Naive thymus-derived CD4-positive, alpha-beta T cell (primary cell): ENCODE results near the gene EXOC1. TPM values are rescaled to one million over a fixed set of nuclear protein-coding genes. Genes with fewer than 3 reads are reported as not detected.

Experiments used
- ATAC-seq: fragments of 150-1000 bp; cut with Tn5 transposase; 2 replicates; pipeline ENCODE4 v1.10.0; 2021; ENCODE audit warnings: mild to moderate bottlenecking, moderate library complexity
- CTCF ChIA-PET: fragments of 350-600 bp; sonication (Branson Sonifier 250); formaldehyde crosslinking; loops from one replicate; lab custom pipeline; 2021; ENCODE audit warnings: antibody characterized with exemption; lab: Charles Lee
- POLR2A ChIA-PET: fragments of 350-600 bp; sonication (Branson Sonifier 250); formaldehyde crosslinking; loops from one replicate; lab custom pipeline; 2021; ENCODE audit warnings: antibody characterized with exemption, inconsistent platforms; lab: Charles Lee
- DNase-seq, 9 donors: peaks; one replicate each; pipeline versions ENCODE4 v3.0.0 to v3.0.0-alpha.2; 2020 to 2022; ENCODE audit warnings: mixed read lengths in 1 of 9
- H3K27ac ChIP-seq: one replicate; pipeline ENCODE4 v1.7.0; 2013; ENCODE audit warnings: mild to moderate bottlenecking, low read depth, low read length, moderate library complexity
- H3K27me3 ChIP-seq, 2 donors: one replicate each; pipeline ENCODE4 v1.7.0; 2013; ENCODE audit warnings: low read length in 2 of 2, mild to moderate bottlenecking in 2 of 2, moderate library complexity in 2 of 2; ENCODE audit not compliant: control insufficient read depth in 2 of 2, insufficient read depth in 2 of 2
- H3K36me3 ChIP-seq, 3 experiments: 1 replicate in 2 of 3; 2 replicates in 1 of 3; pipeline ENCODE4 v1.7.0; 2013; ENCODE audit warnings: low read length in 3 of 3, mild to moderate bottlenecking in 3 of 3, moderate library complexity in 1 of 3; ENCODE audit not compliant: insufficient read depth in 3 of 3, control insufficient read depth in 2 of 3
- H3K4me1 ChIP-seq, 2 donors: one replicate each; pipeline ENCODE4 v1.7.0; 2013; ENCODE audit warnings: low read length in 2 of 2, mild to moderate bottlenecking in 2 of 2, moderate library complexity in 1 of 2; ENCODE audit not compliant: control insufficient read depth in 2 of 2, insufficient read depth in 2 of 2
- H3K4me3 ChIP-seq: 2 replicates; pipeline ENCODE4 v1.7.0; 2013; ENCODE audit warnings: mild to moderate bottlenecking, low read length
- H3K9me3 ChIP-seq, 3 experiments: 1 replicate in 2 of 3; 2 replicates in 1 of 3; pipeline ENCODE4 v1.7.0; 2013; ENCODE audit warnings: low read length in 3 of 3; ENCODE audit not compliant: control insufficient read depth in 2 of 3
- H3K27ac Mint-ChIP-seq, 9 donors: one replicate each; pipeline ENCODE4 v1.8.0; 2020 to 2022; ENCODE audit warnings: mixed read lengths in 9 of 9, mild to moderate bottlenecking in 8 of 9, moderate library complexity in 5 of 9, inconsistent platforms in 2 of 9
- H3K27me3 Mint-ChIP-seq, 5 donors: one replicate each; pipeline ENCODE4 v1.8.0; 2021 to 2022; ENCODE audit warnings: mixed read lengths in 5 of 5, mild to moderate bottlenecking in 1 of 5
- H3K36me3 Mint-ChIP-seq, 5 donors: one replicate each; pipeline ENCODE4 v1.8.0; 2020 to 2022; ENCODE audit warnings: mixed read lengths in 5 of 5, mild to moderate bottlenecking in 3 of 5, inconsistent platforms in 1 of 5
- H3K4me1 Mint-ChIP-seq, 7 donors: one replicate each; pipeline ENCODE4 v1.8.0; 2020 to 2022; ENCODE audit warnings: mixed read lengths in 7 of 7, mild to moderate bottlenecking in 3 of 7, inconsistent platforms in 1 of 7
- H3K4me3 Mint-ChIP-seq, 10 donors: one replicate each; pipeline ENCODE4 v1.8.0; 2020 to 2022; ENCODE audit warnings: mild to moderate bottlenecking in 10 of 10, mixed read lengths in 10 of 10, moderate library complexity in 6 of 10, inconsistent platforms in 2 of 10
- H3K9me3 Mint-ChIP-seq, 11 donors: one replicate each; pipeline ENCODE4 v1.8.0; 2020 to 2022; ENCODE audit warnings: mixed read lengths in 11 of 11, mild to moderate bottlenecking in 4 of 11, inconsistent platforms in 1 of 11, moderate library complexity in 1 of 11
- intact Hi-C, 2 donors: fragments of 100-400 bp; cut with micrococcal nuclease; formaldehyde crosslinking; loops; one replicate each; pipeline ENCODE4 v1.15.1; 2023
- polyA plus RNA-seq, 2 donors: library from polyadenylated mRNA; unstranded; fragments of 300-500 nt; fragmentation: Illumina TruSeq; gene quantifications; one replicate each; pipeline ENCODE4 v1.2.3, GENCODE V29; 2021
- total RNA-seq, 6 experiments: library from RNA in 5 of 6; stranded (reverse) in 5 of 6; gene quantifications; 1 replicate in 5 of 6; 2 replicates in 1 of 6; pipeline ENCODE4 v1.2.3 and lab custom pipeline; 2021 to 2026

Gene EXOC1
- total and polyA plus RNA-seq, 7 experiments from 2014 or later, result 11.6 to 46.7 (median 26.5) TPM

- intact Hi-C loops, result no loop called here
- Histone ChIP-seq H3K9me3 (no peaks in the 10 kb centered on the region), H3K4me3 (no peak overlapping the region), H3K4me1 (no peaks in the 10 kb centered on the region), H3K27me3 (no peaks in the 10 kb centered on the region), H3K36me3 (peaks cover 9 to 45% (median 43%) of the 10 kb centered on the region in 3 experiments), H3K27ac (no peak overlapping the region)
- Mint-ChIP-seq H3K27me3 (no peaks in the 10 kb centered on the region), H3K4me3 (no peak overlapping the region), H3K36me3 (peaks cover 14 to 41% (median 31%) of the 10 kb centered on the region in 5 donors), H3K9me3 (no peaks in the 10 kb centered on the region), H3K4me1 (peaks cover 3 to 18% (median 9%) of the 10 kb centered on the region in 7 donors), H3K27ac (no peak overlapping the region)
- DNase-seq (no peak), ATAC-seq (no peak)
- ChIA-PET POLR2A (no interaction called here), CTCF (no interaction called here)
These were observed 17.9 kb downstream of the EXOC1 start for GRCh38 chr4:55871299-55871800.

- intact Hi-C loops, result no loop called here
- peaks cover 0 to 47% (median 36%) of the 10 kb centered on the region in 3 experiments for H3K36me3 ChIP-seq
These were observed 21.4 kb downstream of the EXOC1 start for GRCh38 chr4:55874831-55875230.

GRCh38 chr4:55876387-55876786 lies 22.9 kb downstream of the EXOC1 start:
- H3K4me1 Mint-ChIP-seq, result peaks cover 0 to 4% (median 0%) of the 10 kb centered on the region in 7 donors
- ATAC-seq, result no peak
- intact Hi-C loops, result no loop called here
- Histone ChIP-seq H3K4me3 (no peak overlapping the region), H3K27ac (no peak overlapping the region), H3K9me3 (no peaks in the 10 kb centered on the region), H3K4me1 (no peaks in the 10 kb centered on the region), H3K36me3 (peaks cover 0 to 42% (median 21%) of the 10 kb centered on the region in 3 experiments), H3K27me3 (no peaks in the 10 kb centered on the region)
- POLR2A ChIA-PET, result interaction anchor here (1.5 kb wide), 1 partner anchor 10 kb away, joined by 4 read pairs; no protein-coding TSS in a partner anchor
- H3K9me3 Mint-ChIP-seq, result no peaks in the 10 kb centered on the region
- H3K27ac Mint-ChIP-seq, result no peak overlapping the region
- no peak overlapping the region for H3K4me3 Mint-ChIP-seq
- CTCF ChIA-PET, result interaction anchor here (1.9 kb wide), 1 partner anchor 9 kb away, joined by 5 read pairs; no protein-coding TSS in a partner anchor
- DNase-seq, result no peak
- peaks cover 20 to 42% (median 31%) of the 10 kb centered on the region in 5 donors for H3K36me3 Mint-ChIP-seq
- H3K27me3 Mint-ChIP-seq, result no peaks in the 10 kb centered on the region

More at GRCh38 chr4:55874831-55875230, 21.4 kb downstream of the EXOC1 start:
- Histone ChIP-seq H3K27me3 (no peaks in the 10 kb centered on the region), H3K4me1 (no peaks in the 10 kb centered on the region), H3K27ac (no peak overlapping the region), H3K4me3 (no peak overlapping the region), H3K9me3 (no peaks in the 10 kb centered on the region)
- CTCF ChIA-PET, result no interaction called here
- POLR2A ChIA-PET, result no interaction called here
- H3K27ac Mint-ChIP-seq, result no peak overlapping the region
- H3K36me3 Mint-ChIP-seq, result peaks cover 18 to 44% (median 32%) of the 10 kb centered on the region in 5 donors
- H3K4me1 Mint-ChIP-seq, result peaks cover 0 to 2% (median 0%) of the 10 kb centered on the region in 7 donors
- DNase-seq (no peak), ATAC-seq (no peak)
- H3K4me3 Mint-ChIP-seq, result no peak overlapping the region
- no peaks in the 10 kb centered on the region for H3K9me3 Mint-ChIP-seq
- H3K27me3 Mint-ChIP-seq, result no peaks in the 10 kb centered on the region

- no peaks in the 10 kb centered on the region for H3K27me3 ChIP-seq
- Mint-ChIP-seq H3K9me3 (no peaks in the 10 kb centered on the region), H3K27ac (no peak overlapping the region), H3K4me3 (no peak overlapping the region), H3K36me3 (peaks cover 22 to 42% (median 32%) of the 10 kb centered on the region in 5 donors), H3K4me1 (peaks cover 0 to 9% (median 0%) of the 10 kb centered on the region in 7 donors), H3K27me3 (no peaks in the 10 kb centered on the region)
- ATAC-seq (no peak), DNase-seq (no peak)
- intact Hi-C loops, result no loop called here
- no peaks in the 10 kb centered on the region for H3K9me3 ChIP-seq
- H3K27ac ChIP-seq, result no peak overlapping the region
- H3K36me3 ChIP-seq, result peaks cover 0 to 42% (median 11%) of the 10 kb centered on the region in 3 experiments
- CTCF ChIA-PET, result interaction anchor here (0.6 kb wide), 1 partner anchor 13 kb away, joined by 3 read pairs; no protein-coding TSS in a partner anchor
- no peaks in the 10 kb centered on the region for H3K4me1 ChIP-seq
- POLR2A ChIA-PET, result no interaction called here
- H3K4me3 ChIP-seq, result no peak overlapping the region
These were observed 25.8 kb downstream of the EXOC1 start for GRCh38 chr4:55879224-55879623.

GRCh38 chr4:55880652-55881280 lies 27.3 kb downstream of the EXOC1 start:
- Histone ChIP-seq H3K4me3 (no peak overlapping the region), H3K36me3 (peaks cover 0 to 42% (median 11%) of the 10 kb centered on the region in 3 experiments), H3K4me1 (no peaks in the 10 kb centered on the region), H3K27ac (no peak overlapping the region), H3K27me3 (no peaks in the 10 kb centered on the region), H3K9me3 (no peaks in the 10 kb centered on the region)
- H3K9me3 Mint-ChIP-seq, result no peaks in the 10 kb centered on the region
- DNase-seq (no peak), ATAC-seq (no peak)
- ChIA-PET CTCF (interaction anchor here (0.7 kb wide), 1 partner anchor 79 kb away, joined by 3 read pairs; no protein-coding TSS in a partner anchor), POLR2A (interaction anchor here (0.6 to 1.4 kb wide), 2 partner anchors 20 to 68 kb away, joined by 3 to 5 read pairs; partner anchors contain the start of gene CEP135)
- H3K36me3 Mint-ChIP-seq, result peaks cover 22 to 46% (median 34%) of the 10 kb centered on the region in 5 donors
- H3K4me1 Mint-ChIP-seq, result peaks cover 0 to 9% (median 0%) of the 10 kb centered on the region in 7 donors
- H3K27me3 Mint-ChIP-seq, result no peaks in the 10 kb centered on the region
- intact Hi-C loops, result no loop called here
- no peak overlapping the region for H3K4me3 Mint-ChIP-seq
- peak overlapping the region in 2 of 9 donors; percentile 40 to 53 for H3K27ac Mint-ChIP-seq

- intact Hi-C loops, result no loop called here
- Mint-ChIP-seq H3K27ac (no peak overlapping the region), H3K4me3 (no peak overlapping the region), H3K27me3 (no peaks in the 10 kb centered on the region), H3K9me3 (no peaks in the 10 kb centered on the region), H3K4me1 (peaks cover under 1 to 34% (median 11%) of the 10 kb centered on the region in 7 donors), H3K36me3 (peaks cover 14 to 33% (median 19%) of the 10 kb centered on the region in 5 donors)
- ATAC-seq (no peak), DNase-seq (no peak)
- ChIA-PET POLR2A (no interaction called here), CTCF (interaction anchor here (0.7 kb wide), 1 partner anchor 332 kb away, joined by 6 read pairs; no protein-coding TSS in a partner anchor)
- H3K36me3 ChIP-seq, result peaks cover 0 to 25% (median 0%) of the 10 kb centered on the region in 3 experiments
- no peak overlapping the region for H3K27ac ChIP-seq
- H3K27me3 ChIP-seq, result no peaks in the 10 kb centered on the region
- no peak overlapping the region for H3K4me3 ChIP-seq
- H3K9me3 ChIP-seq, result no peaks in the 10 kb centered on the region
- no peaks in the 10 kb centered on the region for H3K4me1 ChIP-seq
These were observed 30.8 kb downstream of the EXOC1 start for GRCh38 chr4:55884093-55884850.
